NCI-H69 (cell line): ENCODE measurements around the gene CILP2.

Experiments used
- DNase-seq: peaks from one replicate; lab custom pipeline; 2025; lab: John Stamatoyannopoulos, UW

Gene CILP2

GRCh38 chr19:19563348-19563848, 25.3 kb downstream of the CILP2 start:
- DNase-seq, result no peak

DNA sequence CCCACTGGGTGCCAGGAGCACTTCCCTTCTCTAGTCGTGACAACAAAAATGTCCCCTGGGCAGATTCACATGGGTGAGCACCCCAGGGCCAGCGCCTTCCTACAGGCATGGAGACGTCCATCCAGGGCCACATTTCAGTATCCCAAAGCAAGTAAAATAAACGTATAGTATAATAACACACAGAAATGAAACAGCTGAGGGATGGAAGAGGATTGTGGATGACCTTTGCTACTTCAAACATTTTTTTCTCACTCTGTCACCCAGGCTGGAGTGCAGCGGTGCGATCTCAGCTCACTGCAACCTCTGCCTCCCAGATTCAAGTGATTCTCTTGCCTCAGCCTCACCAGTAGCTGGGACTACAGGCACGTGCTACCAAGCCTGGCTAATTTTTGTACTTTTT, 28.2 kb downstream of the CILP2 start:
- no peak for DNase-seq

- DNase-seq, result no peak
These were observed 29.3 kb downstream of the CILP2 start for GRCh38 chr19:19567391-19567790.

DNA sequence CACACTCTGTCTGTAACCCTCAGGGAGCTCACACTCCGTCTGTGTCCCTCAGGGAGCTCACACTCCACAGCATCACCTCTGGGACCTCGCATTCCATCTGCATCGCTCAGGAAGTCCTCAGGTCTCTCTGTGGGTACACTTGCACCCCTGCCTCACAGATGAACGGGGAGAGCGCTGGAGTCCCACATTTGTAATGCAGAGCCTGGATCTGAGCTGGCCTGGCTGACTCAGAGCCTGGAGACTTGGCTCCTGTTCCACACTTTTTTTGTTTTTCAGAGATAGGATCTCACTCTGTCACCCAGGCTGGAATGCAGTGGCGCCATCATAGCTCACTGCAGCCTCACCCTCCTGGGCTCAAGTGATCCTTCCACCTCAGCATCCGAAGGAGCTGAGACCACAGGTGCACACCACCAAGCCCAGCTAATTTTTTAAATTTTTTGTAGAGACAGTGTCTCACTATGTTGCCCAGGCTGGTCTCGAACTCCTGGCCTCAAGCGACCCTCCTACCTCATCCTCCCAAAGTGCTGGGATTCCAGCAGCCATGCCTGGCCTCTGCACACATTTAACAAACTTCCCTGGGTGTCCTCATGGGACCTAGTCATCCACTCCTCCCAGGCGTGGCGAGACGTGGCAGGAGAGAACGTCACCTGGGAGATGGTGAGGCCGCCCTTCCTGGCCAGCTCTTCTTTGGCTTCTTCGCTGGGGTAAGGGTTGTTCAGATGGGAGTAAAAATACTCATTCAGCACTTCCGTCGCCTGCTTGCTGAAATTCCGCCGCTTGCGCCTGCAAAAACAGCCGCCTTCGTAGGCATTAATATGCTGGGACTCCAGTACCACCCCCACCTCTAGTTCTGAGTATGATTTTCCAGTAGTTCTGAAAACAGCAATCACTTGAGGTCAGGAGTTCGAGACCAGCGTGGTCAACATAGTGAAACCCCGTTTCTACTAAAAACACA, 31.0 kb downstream of the CILP2 start:
- DNase-seq, result no peak

GRCh38 chr19:19570571-19570970, 32.5 kb downstream of the CILP2 start:
- no peak for DNase-seq

DNA sequence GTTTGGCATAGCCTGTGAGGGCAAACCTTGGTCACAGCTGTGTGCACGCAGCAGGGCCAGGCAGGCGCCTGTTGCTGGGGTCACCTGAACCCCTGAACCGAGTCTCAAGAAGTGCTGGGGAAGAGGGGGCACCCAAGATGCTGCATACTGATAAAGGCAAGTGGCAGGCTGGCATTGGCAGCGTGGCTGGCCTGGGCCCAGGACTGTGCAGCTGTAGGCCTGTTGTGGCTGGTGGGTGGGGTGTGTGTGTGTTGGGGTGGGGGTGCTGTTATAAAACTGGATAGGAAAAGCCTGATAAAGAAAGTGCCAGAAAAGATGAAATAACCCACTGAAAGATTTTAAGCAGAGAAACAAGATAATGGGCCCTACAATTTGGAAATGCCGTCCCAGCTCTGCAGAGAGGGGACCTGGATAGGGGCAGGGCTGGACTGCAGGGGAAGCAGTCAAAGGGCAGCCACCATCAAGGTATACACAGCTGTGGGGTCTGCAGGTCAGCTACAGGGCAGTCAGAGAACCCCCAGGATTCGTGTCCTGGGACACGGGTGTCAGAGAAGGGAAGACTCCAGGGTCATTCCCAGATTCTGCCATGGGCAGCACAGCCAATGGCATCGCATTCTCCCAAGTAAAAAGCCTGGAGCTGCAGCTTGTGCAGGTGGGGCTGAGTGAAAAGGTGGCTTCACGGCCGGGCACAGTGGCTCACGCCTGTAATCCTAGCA, 33.2 kb downstream of the CILP2 start:
- DNase-seq, result no peak

- peak; percentile 98 for DNase-seq
These were observed 37.3 kb downstream of the CILP2 start for GRCh38 chr19:19575411-19575810.

DNA sequence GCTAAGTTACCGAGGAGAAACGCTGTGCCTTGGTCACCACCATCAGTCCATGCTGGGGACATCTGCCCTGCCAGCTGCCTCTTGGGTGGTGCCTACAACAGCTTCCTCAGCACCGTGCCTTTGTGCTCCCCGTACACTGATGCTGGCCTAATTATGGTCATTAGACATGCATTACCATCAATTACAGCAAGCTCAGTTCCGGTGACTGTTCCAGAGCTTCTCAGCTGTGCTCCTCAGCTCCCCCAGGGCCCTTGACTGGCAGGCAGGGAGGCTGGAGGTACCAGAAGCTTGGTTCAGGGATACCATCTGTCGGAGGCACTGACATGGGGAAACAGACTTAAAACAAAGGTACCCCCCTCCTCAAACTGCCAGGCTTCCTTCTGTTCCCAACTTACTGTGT, 40.2 kb downstream of the CILP2 start:
- DNase-seq, result peak; percentile 99

DNA sequence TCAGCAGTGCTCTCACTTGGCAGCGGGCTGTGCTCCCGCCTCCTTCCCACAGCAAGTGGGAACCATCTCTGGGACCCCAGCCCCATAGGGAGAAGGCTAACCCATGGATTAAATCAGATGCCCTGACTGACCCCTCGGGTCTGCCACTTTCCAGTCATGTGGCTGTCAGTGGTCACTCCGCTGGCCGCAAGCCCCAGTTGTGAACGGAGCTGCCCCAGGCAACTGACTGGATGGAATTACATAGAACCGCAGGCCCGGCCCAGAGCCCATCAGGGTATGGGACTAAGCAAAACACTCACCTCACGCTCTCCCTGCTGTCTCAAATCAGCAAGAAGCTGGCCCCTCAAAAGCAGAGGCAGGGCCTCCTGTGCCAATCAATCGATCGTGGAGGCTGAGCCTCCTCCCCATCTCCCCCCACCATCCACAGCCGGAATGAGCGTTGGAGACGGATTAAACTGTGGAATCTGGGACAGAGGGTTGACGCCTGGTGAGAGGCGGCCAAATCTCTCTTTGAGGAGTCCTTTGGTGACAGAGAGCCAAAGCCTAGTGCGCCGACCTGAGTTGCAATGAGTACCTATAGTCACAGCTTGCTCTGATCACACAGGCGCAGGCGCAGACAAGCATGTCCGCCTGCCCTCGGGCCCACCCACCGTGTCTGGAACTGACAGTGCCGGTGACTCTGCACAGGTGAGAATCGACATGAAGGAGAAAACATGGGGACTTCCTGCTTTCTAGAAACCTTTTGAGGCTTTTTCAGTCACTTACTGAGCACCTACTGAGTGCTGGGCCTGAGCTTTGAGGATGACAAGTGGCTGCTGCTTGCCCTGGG, 41.7 kb downstream of the CILP2 start:
- no peak for DNase-seq

- no peak for DNase-seq
These were observed 42.4 kb downstream of the CILP2 start for GRCh38 chr19:19580418-19580817.

- no peak for DNase-seq
These were observed 43.3 kb downstream of the CILP2 start for GRCh38 chr19:19581391-19581790.

- no peak for DNase-seq
These were observed 44.4 kb downstream of the CILP2 start for GRCh38 chr19:19582471-19582870.

- DNase-seq, result no peak
These were observed 46.3 kb downstream of the CILP2 start for GRCh38 chr19:19584356-19584755.

DNA sequence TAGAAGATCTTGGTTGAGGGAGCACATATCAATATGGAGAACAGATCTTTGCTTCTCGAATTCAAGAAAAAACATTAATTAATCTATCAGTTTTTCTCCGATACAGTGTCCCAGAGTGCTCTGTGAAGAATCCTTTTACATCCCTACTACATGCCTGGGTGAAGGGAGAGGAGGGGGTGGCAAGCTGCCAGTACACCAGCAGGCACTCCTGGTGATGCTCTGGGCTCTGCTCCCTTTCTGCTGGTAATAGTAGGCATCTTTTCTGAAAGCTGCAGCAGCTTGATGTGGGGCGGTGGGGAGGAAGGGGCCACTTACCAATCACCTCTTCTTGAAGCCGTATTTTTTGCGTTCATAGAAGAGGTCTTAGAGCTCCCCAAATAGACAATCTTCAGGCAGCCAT, 49.7 kb downstream of the CILP2 start:
- peak; percentile 33 for DNase-seq

GRCh38 chr19:19588546-19588945, 50.5 kb downstream of the CILP2 start:
- no peak for DNase-seq

GRCh38 chr19:19591133-19591825, 53.2 kb downstream of the CILP2 start:
- DNase-seq, result peak; percentile 79

GRCh38 chr19:19592690-19593089, 54.6 kb downstream of the CILP2 start:
- no peak for DNase-seq

DNA sequence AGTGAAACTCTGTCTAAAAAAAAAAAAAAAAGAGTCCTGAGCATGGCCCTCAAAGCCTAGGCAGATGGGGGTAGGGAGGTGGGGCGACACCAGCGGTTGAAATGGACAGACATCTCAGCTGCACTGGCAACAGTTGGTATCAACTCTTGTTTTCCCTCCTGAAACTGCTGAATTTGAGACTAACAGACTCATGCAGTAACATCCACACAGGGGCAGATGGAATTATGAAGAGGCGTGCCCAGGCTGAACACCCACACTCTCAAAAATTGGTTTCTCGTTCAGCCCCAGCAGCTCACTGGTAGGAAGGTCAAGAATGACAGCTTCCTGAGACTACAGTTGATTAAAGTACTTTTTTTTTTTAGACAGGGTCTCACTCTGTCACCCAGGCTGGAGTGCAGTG, 56.3 kb downstream of the CILP2 start:
- no peak for DNase-seq

- peak; percentile 54 for DNase-seq
These were observed 57.2 kb downstream of the CILP2 start for GRCh38 chr19:19595171-19595701.
